ACHN (cell line): ENCODE measurements around the gene ARL15.
"Not testable (repeated sequence)": the region's sequence is repeated elsewhere in the genome, so short reads cannot be mapped to it uniquely, and the experiment has no call there.

ENCODE experiments used
- DNase-seq: peaks from one replicate; pipeline ENCODE4 v3.0.0-alpha.2; 2015
- in situ Hi-C: cut with HindIII; loops from 2 replicates; pipeline ENCODE4 v1.10.0; 2017; ENCODE audit warnings: low sequenced_read_pairs, low pct_ligation_motif_present, low pct_unique_long_range_greater_than_20kb

ARL15 gene

GRCh38 chr5:53987101-53987500, 323.3 kb downstream of the ARL15 start:
- in situ Hi-C loops = no loop called here
- no peak for DNase-seq

GRCh38 chr5:53985796-53986195, 324.6 kb downstream of the ARL15 start:
- no peak for DNase-seq
- in situ Hi-C loops = no loop called here

GRCh38 chr5:53984971-53985370, 325.4 kb downstream of the ARL15 start:
- in situ Hi-C loops = no loop called here
- DNase-seq = no peak

DNA sequence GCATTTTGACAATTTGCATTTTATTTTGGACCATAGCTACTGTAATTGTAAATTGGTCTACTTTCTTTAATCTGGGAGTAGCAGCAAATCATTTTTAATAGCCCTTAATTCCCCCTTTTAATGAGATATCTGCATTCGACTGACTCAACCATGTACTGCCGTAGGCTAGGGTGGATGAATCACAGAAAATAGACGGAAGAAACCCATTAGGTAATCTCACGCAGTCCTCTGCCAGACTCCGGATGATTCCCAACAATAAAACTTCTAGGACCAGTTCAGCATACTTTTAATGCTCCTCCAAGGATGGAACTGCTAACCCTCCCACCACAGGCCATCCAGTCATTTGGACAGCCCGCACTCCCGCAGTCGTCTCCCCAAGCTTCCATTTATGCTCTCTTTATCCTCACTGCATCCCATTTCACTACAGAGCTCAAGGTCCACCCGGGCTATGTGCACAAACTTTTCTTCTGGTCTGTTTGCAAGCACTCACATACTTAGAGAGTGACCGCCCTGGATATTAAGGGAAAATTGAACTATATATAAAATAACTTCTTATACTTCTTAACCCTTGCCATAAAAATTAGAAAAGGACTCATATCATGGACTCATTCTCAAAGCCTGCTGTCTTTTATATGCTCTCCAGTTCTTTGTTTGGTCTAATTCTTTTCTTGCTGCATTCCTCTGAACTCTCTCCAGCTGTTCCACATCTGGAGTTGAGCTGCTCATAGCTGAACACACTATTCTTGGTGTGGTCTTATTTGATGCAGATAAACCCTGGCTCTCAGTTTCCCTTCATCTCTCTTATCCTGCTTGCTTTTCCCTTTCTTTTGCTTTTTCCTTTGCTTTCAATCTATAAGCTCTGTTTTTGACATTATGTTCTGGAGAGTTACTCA, 326.6 kb downstream of the ARL15 start:
- no peak for DNase-seq
- in situ Hi-C loops = no loop called here

GRCh38 chr5:53982319-53982718, 328.1 kb downstream of the ARL15 start:
- in situ Hi-C loops, DNase-seq: not testable (repeated sequence)

- in situ Hi-C loops = no loop called here
- DNase-seq = no peak
These were observed 330.3 kb downstream of the ARL15 start for GRCh38 chr5:53980061-53980460.

DNA sequence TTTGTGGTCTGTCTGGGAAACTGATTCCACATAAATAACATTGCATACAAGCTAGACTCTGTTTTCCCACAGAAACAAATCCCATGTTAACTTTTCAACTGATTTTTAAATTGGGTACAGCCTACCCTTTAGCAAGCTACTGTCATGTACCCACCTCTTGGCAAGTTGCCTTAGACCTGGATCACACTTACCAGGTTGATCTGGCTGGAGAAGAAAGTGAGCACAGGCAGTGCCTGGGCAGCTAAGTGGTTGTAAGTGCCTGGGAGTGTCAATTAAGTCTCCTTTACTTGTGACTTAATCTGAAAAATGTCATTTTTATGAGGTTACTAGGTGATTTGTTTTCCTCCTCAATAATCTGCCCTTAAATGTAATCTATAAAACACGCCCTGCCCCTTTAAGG, 336.4 kb downstream of the ARL15 start:
- DNase-seq = no peak
- in situ Hi-C loops = no loop called here

DNA sequence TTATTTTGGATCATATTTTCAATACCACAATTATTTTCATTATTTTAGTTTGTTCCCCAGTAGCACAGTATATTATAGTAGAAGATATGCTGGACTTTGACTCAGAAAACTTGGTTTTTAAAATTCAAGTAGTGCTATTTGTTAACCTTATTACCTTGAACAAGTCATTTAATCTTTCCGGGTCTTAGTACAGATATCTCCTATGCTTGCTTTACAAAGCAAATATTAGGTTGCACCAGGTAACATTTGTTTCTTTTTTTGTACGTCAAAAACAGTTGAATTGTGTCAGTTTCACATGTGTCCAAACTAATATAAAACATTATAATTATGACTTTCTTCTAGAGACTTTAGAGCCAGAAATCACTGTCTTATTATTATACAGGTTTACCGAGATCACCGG, 338.1 kb downstream of the ARL15 start:
- in situ Hi-C loops = no loop called here
- DNase-seq = no peak

GRCh38 chr5:53971551-53971950, 338.8 kb downstream of the ARL15 start:
- DNase-seq = no peak
- in situ Hi-C loops = no loop called here

DNA sequence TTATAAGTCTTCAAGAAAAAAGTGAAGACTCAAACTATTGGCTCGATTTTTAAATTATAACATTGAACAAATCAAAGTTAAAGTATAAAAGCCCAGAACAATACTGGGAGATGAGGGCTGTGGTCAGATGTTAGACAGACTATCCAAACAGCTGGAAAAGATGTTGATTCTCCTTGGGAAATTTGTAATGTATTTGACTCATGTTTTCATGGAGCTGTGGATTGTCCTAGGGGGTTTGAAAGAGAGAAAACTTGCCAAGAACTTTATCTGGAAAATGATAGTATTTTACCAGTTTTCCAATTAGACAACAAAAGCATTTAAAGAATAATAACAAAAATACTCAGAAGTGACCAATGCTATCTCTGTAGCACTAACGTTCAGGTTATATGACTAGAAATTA, 339.2 kb downstream of the ARL15 start:
- no peak for DNase-seq
- in situ Hi-C loops = no loop called here

DNA sequence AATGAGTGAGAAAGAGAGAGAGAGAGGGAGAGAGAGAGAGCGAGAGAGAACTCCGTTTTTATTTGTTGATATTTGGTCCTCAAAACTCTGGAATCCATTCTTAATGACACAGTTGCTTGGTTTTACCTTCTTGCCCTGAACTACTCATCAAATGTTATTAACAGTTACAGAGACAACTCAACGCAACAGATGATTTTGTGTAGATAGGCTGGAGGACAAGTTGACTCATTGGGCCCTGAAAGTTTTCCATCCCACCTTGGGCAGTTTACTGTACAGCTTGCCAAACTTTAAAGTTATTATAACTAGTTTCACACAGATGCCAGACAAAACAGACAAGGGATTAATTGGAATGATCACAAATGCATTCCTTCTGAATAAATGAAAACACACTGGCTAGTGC, 339.9 kb downstream of the ARL15 start:
- in situ Hi-C loops = no loop called here
- DNase-seq = no peak

DNA sequence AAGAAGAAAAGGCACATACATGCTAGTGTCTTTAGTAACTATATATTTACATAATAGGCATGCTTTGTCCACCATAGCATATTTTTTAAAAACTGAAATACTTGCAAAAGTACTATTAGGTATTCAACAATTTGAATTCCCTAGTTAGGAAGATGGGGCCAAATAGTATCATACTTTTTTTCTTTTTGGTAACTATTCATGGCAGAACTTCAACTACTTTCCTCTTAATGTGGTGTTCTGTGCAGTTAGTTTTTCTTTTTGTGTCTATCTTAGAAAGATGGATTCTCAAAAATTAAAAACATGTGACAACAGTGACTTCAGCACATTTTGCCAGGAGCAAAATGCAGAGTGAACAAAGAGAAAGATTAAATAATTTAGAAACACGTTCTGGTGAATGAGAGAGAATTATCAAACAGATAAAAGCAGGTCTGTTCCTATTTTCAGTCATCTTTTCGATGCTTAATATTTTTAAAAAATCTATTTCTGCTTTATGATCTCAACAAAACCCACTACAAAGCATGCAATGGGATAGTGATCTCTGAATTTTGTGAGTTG, 341.1 kb downstream of the ARL15 start:
- DNase-seq = no peak
- in situ Hi-C loops = no loop called here

- DNase-seq = no peak
- in situ Hi-C loops = no loop called here
These were observed 344.9 kb downstream of the ARL15 start for GRCh38 chr5:53965459-53965858.

DNA sequence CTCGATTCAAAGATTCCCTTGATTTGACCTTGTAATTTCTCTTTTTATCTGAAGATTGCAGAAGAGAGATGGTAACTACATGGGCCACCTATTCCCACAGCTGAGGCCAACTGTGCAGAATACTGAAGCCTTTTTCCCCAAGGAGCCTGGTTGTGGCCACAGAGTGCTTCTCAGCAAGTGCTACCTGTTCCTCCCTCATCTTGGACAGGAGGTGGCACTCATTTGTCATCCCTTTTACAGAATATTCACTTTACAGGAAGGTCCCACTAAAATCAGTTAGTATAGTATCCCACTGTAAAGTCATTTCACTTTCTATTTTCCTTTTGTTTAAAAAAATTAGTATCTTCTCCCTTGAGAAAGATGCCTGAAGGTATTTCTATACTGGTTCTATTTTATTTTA, 346.4 kb downstream of the ARL15 start:
- DNase-seq = no peak
- in situ Hi-C loops = no loop called here

DNA sequence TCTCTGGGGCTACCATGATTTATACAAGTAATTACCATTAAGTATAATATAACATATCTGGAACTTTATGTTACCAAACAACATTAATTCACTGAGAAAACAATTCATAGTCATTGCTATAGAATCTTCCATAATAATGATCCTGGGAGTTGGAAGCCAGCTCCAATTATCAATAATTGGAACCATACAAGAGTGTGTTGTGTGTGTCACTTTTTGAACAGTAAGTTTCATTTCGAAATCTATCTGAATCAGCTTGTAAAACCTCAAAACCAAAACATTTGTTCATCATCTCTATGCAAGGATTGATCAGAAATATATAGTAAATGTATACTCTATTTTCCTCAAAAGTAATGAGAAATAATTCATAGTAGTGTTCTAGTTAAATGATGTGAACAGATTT, 348.1 kb downstream of the ARL15 start:
- in situ Hi-C loops = no loop called here

DNA sequence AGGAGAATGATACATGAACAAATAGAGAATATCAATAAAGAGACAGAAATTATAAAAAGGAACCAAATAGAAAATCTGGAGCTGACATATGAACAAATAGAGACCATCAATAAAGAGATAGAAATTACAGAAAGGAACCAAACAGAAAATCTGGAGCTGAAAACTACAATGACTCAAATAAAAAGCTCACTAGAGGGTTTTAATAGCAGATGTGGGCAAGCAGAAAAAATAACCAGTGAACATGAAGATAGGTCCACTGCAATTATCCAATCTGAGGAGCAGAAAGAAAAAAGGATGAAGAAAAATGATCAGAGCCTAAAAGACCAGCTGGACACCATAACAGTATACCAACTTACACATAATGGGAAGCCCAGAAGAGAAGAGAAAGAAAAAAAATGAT, 353.7 kb downstream of the ARL15 start:
- in situ Hi-C loops = no loop called here
- no peak for DNase-seq

More for the DNA sequence above, 348.1 kb downstream of the ARL15 start:
- DNase-seq = no peak

- DNase-seq = no peak
- in situ Hi-C loops = no loop called here
These were observed 354.2 kb downstream of the ARL15 start for GRCh38 chr5:53956196-53956595.

DNA sequence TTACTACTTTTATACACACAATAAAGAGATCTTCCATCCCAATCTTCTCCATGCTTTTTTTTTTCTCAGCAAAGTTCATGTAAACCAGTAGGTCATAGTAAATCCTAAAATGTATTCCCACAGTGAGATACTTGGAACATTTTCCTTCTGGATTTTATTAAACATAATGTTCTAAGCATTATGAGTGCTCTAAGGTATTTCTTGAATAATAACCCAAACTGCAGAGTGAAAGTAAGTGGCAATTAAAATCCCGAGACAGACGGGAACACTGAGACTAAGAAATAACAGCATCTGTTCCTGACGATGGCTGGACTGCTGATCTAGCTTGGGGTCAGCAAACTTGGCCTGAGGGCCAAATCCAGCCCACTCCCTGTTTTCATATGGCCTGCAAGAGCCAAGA, 359.8 kb downstream of the ARL15 start:
- no peak for DNase-seq
- in situ Hi-C loops = no loop called here

GRCh38 chr5:53948598-53948997, 361.8 kb downstream of the ARL15 start:
- in situ Hi-C loops = no loop called here
- no peak for DNase-seq

- in situ Hi-C loops = no loop called here
- DNase-seq = no peak
These were observed 363.8 kb downstream of the ARL15 start for GRCh38 chr5:53946405-53947100.
